Sigmoid colon (tissue), 4 donors: ENCODE data around the gene INTS15.

Source experiments
- POLR2A ChIP-seq, 2 donors: fragments of 450-650 bp; IDR thresholded peaks; one replicate each; pipeline ENCODE4 v1.6.1; 2016; ENCODE audit warnings: antibody characterized with exemption in 2 of 2, mild to moderate bottlenecking in 2 of 2, moderate library complexity in 2 of 2
- POLR2AphosphoS5 ChIP-seq, 4 donors: sonication (generic); formaldehyde crosslinking; IDR thresholded peaks; one replicate each; pipeline ENCODE4 v1.6.1; 2017; ENCODE audit warnings: antibody characterized with exemption in 4 of 4
- TF ChIP-seq, protein P1 (sequence below), 4 experiments: fragments of 450-650 bp in 3 of 4; fragments of 200-600 bp in 1 of 4; IDR thresholded peaks; one replicate each; pipeline ENCODE4 v1.5.1; 2016 to 2019; ENCODE audit warnings: antibody characterized with exemption in 4 of 4, mild to moderate bottlenecking in 3 of 4, moderate library complexity in 2 of 4

DNA sequence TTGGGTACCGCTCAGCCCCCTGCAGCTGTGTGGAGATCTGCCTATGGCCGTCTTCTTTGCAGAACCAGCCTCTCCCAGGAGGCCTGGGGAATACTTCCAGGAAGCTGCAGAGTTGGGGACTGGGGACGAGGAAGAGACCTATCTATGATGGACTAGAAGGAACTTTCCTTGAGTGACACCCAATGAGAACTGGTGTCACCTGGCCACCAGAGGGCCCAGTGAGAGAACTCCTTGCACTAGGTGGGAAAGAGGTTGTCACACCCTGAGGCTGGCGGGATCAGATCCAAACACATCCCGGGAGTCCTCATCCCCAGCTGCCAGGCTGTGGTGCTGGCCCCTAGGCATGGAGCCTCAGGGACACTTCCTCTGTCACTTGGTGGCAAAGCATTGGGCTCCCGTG, 33.6 kb upstream of the INTS15 start:
- TF ChIP-seq, protein P1, sequence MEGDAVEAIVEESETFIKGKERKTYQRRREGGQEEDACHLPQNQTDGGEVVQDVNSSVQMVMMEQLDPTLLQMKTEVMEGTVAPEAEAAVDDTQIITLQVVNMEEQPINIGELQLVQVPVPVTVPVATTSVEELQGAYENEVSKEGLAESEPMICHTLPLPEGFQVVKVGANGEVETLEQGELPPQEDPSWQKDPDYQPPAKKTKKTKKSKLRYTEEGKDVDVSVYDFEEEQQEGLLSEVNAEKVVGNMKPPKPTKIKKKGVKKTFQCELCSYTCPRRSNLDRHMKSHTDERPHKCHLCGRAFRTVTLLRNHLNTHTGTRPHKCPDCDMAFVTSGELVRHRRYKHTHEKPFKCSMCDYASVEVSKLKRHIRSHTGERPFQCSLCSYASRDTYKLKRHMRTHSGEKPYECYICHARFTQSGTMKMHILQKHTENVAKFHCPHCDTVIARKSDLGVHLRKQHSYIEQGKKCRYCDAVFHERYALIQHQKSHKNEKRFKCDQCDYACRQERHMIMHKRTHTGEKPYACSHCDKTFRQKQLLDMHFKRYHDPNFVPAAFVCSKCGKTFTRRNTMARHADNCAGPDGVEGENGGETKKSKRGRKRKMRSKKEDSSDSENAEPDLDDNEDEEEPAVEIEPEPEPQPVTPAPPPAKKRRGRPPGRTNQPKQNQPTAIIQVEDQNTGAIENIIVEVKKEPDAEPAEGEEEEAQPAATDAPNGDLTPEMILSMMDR (IDR thresholded peaks at IDR 0.05): no peak
- TF ChIP-seq POLR2AphosphoS5 (IDR thresholded peaks at IDR 0.05): no peak
- no peak for TF ChIP-seq POLR2A (IDR thresholded peaks at IDR 0.05)
